GM18517 (cell line): ENCODE data around the gene RALA.

Experiments used
- ATAC-seq: cut with Tn5 transposase; IDR thresholded peaks from one replicate; pipeline ENCODE4 v1.9.1; 2021; ENCODE audit warnings: mild to moderate bottlenecking, moderate library complexity; ENCODE audit not compliant: unreplicated experiment

RALA gene

DNA sequence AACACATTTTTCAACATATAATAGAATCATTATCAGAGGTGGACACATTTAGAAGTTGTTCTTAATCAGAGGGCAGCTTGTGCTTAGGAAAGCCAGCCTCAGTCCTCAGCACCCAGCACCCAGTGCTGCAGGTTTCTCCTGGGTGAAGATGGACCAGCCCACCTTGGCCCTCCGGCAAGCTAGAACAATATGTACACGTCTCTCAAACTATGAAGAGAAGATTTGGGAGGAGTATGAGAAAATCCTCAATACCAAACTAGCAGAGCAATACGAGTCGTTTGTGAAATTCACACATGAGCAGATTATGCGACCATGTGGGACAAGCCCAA, 13.5 kb upstream of the RALA start:
- no peak for ATAC-seq

DNA sequence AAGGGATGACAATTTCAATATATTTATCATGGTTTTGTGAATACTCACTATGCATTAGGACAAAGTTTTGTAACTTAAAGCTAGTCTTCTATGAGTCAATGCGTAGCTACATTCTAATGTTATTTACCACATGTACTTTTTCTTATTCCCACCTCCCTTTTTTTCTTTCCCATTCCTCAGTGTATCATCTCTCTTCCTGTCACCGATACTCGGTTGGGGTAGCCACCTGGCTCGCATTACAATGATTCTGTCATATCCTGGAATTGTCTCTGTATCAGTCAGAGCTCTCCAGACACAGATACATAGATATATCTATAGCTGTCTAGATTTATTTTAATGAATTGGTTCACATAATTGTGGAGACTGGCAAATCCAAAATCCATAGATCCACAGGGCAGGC, 9.8 kb upstream of the RALA start:
- ATAC-seq, result no peak

DNA sequence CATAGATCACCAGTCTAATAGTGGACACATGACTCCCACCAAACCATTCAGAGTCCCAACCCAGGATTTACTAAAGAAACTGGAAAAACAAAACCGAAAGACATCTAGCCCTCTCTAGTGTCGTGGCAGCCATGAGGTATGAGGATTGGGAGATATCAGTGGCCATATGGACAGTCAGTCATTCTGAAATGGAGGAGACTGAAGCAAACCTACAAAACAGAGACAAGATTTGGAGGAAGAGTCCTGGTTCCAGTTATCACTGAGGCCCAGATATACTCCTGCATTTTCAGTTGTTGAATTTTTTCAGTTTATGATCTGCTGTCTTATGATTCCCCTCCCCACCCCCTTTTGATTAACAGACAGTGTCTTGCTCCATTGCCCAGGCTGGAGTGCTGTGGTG, 9.1 kb upstream of the RALA start:
- ATAC-seq, result no peak

DNA sequence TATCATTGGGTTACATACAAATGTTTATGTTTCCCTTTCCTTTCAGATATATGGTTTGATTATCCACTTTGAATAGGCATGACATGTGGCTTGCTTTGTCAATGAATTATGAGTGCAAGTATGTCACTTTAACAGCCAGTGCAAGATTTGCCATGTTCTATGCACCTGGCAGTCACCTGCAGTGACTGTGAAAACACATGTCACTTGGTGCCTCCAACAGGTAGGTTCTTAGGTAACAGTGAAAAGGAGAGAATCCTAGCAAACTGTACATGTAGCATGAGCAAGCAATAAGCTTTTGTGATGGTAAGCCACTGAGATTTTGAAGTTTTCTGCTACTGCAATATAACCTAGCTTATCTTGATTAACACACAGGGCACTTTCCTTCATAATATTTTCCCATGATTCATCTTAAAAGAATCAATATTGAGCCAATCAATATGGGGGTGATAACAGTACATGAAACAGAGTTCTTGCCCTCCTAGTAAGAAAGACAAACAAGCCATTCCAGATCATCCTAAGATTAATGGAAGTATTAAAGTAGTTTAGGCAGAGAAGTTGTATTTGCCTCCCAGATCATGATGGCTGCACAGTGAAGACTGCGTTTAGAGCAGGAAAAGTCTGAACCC, 7.9 kb upstream of the RALA start:
- no peak for ATAC-seq

DNA sequence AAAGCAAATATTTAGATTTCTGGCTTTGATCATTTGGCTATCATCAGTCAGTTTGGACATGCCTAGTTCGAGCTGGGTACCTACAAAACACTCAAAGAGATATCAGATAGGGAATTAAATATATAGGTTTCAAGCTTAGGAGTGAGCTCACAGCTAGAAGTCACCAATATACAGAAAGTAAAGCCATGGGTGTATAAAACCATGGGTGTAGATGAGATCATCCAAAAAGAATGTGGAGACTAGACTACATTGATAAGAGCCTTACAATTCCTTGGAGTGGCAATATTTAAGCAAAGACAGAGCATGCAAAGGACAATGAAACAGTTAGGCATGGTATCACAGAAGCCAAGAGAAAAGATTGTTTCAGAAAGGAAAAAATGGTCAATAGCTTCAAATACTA, 7.2 kb upstream of the RALA start:
- no peak for ATAC-seq

DNA sequence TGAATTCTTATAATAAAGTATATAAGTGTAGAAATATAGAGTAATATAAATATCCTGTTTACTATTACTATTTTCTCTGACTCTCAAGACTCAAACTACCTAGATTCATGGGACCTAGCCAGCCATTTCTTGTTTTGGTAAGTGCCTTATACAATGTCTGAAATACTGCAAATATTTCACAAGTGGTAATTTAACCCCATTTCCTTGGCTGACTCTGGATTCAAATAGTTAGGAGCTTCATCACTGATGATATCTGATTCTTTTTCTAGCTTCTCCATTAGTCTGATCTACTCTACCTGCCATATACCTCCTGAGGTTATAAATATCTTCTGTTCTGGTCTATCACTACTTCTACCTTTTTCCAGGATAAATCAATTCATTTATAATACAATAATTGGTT, 6.4 kb upstream of the RALA start:
- no peak for ATAC-seq

DNA sequence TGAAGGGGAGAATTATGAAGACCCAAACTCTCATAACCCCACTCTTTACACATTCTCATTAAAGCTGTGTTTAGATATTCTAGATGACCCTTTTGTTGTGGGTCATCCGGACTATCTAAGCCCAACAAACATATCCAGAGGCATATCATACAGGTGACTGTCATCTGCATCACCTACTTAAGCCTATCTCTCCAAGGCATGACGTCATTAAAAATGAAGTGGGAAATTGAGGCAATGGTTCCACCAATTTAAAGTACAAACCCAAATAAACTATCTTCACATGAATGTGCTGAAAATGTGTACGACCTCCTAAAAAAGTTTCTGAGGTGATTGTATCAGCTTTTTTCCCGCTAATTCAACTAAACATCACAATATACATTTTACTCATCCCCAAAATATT, 4.5 kb upstream of the RALA start:
- no peak for ATAC-seq

DNA sequence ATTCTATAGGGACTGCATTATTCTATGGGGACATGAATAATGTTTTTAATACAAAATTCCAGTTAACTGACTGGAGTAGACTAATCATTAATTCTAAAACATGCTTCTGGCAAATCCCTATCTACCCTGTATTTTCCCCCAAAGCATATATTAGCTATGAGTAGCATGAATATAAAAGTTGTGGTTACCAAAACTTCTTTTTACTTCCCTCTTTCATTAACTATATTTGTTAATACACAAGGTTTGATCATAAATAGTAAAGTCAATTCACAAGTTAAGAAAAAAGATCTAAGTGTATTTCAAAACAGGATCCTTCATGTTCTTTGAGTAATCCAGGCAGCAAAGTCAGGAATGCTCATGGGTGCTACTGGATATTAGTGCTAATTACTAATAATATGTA, 2.9 kb upstream of the RALA start:
- ATAC-seq, result no peak

DNA sequence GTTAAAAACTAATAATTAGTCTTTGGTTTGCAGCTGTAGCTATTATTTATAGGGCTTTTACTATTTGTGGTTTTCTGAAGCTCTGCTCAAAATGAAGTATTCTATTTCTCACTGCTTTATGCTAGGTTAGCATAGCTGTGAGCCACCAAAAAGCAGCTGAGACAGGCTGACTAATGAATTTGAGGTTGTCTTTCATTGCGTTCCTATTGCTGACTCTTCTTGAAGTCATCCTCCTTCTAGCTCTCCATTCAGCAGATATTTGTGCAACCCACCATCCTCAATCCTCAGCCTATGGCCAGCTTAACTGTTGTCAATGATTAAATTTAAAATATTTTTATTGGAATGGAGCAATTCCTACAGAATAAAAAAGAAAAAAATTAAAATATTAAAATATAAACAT, 2.1 kb upstream of the RALA start:
- ATAC-seq, result no peak

DNA sequence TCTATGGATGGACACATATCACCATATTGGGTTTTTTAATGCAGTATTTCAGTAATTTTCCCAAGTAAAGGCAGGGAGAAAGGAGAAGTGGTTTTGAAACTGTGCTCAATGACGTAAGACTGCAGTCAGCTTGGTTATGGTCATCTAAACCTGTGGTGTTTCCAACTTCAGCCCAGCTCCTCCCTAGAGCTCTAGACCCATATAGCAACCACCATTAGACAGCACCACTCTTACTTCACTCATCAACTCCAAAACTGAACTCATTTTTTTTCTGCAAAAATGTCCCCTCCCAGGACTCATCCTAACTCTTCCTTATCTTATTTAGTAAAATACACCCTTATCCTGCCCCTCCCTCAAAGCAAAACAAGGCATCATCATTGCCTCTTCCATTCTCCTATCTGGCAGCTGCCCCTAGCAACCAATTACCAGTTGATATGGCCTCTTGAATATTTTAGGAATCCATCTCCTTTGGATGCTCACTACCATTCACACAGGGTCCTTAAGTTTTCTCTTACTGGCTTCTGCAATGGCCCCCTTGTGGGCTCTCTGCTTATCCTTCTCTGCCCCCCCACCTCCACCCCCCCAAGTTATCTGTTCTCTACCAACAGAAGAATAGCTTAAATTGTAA, 1.5 kb upstream of the RALA start:
- ATAC-seq, result no peak

DNA sequence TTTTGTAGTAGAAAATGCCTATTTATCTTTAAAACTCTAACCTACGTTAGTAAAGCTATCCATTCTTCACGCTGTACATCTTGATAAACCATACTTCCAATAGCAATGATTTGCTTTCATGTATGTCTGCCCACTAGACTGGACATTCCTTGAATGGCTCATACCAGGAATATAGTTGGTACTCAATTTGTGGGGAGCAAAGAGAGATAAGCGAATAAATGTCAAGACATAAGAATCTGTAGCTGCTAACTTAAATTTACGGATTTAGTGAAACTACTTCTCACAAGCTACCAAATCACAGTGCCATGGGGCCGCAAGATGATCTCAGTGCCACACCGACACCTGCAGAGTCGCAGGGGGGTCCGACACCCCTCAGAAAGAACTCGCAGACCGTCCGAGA, 763 bp upstream of the RALA start:
- no peak for ATAC-seq

DNA sequence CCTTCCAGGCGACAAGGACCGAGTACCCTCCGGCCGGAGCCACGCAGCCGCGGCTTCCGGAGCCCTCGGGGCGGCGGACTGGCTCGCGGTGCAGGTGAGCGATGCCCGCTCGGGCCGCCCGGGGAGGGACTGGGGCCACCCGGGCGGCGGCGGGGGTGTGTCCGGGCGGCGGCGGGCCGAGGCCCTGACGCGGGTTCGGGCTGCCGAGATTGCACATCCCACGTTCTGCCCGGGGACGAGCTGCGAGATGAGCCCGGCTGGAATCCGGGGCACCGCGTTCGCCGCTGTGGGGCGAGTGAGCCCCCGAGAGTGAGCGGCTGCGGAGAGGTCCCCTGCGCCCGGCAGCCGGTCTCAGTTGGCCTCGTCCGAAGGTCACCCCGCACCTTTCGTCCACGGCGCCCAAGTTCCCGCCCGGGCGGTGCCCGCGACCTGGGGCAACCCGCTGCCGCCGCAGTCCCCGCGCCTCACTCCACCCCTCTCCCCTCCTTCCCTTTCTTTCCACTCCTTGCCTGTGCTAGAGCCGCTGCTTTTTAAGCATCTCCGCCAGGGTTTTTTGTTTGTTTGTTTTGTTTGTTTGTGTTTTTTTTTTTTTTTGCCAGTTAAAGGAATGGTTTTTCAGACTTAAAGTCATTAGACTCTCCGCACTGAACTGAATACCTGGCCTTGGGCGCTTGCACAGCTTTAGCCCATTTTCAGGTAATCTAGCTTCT, 515 bp downstream of the RALA start:
- peak; percentile 43 for ATAC-seq

DNA sequence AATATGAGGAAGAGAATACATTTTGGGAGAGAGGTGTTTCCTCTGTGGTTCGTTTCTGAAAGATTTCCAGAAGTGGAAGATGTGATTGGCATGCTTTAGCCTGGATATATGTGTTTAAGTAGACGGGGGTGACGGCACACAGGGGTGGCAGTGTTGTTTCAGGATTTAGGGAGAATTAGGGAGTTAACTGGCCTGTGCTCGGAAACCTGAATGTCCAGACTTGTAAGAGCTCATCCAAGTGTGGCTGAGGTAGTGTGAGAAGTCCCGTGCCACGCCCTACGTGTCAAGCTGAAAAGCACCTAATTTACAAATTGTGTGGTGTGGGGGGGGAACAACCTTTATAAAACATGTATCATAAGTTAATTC, 1.1 kb downstream of the RALA start:
- no peak for ATAC-seq

DNA sequence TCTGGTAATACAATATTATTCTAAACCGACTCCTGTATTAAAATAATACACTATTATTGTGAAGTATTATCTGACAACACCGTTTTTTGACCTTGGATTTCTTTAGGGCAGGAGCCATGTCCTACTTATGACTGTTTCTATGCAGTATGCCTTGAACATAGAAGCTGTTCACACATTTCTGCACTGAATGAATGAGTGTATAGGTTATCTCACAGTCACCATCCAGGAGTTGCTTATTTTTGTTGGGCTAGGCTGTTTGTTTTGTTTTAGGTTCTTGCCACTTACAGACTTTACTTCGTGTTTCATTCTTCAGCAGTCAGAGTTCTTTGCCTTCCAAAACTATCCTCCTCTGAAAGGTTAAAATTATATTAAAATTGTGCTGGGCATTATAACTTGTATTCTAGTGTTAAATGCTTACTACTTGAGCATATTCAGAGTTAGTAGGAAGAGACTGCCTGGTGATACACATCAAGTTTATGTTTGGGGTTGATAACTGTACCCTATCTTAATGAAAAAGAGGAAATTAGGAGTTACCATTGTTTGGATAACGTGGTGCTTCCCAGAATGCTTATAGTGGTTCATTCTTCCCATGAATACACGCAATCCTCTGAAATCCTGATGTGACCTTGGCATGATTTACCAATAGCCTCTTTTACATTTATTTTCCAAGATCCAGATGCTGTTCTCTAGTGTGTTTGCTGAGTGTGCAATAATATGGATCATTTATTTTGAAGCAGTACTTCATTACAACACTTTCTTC, 1.7 kb downstream of the RALA start:
- no peak for ATAC-seq

DNA sequence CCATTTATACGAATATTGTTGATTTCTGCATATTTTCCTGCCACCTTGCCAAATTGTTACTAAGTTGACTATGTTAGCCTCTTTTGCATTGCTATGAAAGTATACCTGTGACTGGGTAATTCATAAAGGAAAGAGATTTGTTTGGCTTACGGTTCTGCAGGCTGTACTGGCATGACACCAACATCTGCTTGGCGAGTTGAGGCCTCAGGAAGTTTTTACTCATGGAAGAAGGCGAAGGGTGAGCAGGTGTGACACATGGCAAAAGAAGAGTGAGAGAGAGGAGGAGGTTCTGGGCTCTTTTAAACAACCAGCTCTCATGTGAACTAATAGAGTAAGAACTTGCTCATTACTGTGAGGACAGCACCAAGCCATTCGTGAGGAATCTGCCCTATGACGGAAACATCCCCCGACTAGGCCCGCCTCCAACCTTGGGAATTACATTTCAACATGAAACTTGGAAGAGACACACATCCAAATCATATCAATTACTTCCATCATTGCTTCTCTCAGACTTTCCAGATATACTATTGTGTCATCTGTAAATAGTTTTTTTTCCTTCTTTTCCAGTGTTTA, 8.4 kb downstream of the RALA start:
- no peak for ATAC-seq

DNA sequence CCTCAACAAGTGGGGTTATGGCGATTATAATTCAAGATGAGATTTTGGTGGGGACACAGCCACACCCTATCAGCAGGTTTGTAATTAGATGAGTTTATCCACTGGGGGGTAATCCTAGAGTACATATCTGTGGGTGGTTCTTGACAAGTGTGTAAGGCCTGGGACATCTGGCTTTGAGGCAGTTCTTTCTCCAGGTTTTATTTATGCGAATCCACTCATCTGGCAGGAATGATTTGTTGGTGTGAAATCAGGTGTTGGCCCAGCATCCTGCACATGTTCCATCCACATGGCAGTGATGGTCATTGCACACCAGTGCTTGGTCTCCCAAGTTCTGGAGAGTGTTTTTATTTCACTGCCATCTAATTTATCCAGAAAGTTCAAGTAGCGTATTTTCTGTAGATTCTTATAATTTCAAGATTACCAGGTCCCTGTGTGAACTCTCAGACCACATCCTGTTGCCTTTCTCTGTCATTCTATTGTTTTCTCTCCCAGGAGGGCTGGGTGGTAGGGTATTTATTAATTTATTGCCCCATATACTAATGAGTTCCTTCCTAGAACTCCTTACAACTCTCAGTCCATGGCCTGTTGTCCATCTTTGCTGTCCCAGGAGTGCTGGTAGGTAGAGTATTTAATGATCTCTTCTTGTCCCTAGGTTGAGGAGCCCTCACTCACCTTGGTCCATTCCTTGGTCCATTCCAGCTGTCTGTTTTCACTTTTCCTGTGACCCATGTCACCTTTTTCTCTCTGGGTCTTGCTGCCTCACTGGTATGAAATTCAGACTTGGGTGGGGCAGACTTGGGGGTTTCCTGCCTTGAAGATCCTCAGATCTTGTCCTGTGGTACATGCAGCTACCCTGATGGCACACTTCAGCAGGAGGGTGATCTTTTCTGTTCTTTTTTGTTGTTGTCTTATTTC, 10.4 kb downstream of the RALA start:
- ATAC-seq, result peak; percentile 71

DNA sequence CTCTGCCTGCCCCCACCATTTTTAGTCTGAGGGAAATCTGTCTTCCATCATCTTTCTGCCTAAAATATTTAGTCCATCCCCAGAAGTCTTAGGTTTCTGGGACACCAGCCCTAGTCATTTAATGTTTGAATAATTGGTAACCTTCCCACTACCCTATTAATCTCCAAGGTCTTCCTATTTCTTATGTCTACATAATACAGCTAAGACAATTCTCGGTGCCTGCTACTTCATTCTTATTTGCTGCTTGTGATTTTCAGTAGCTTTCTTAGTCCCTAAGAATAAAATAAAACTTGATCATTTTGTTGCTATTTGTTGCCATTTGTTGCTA, 11.1 kb downstream of the RALA start:
- ATAC-seq, result no peak

DNA sequence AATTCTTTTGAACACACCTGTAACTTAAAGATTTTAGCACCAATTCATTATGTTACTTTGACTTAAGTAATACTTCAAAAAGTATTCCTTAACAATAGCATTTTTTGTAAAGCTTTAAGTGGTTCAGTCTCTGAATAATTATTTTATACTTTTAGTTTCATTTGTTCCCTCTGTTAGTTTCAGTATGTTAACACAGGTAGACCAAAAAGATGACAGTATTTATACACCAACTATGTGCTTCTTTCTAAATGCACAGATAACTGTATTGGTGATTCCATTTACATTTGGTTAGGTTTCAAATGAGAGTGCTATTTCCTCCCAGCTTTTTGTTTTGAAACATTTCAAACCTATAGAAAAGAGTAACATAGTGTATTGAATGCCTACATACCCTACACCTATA, 14.0 kb downstream of the RALA start:
- no peak for ATAC-seq

DNA sequence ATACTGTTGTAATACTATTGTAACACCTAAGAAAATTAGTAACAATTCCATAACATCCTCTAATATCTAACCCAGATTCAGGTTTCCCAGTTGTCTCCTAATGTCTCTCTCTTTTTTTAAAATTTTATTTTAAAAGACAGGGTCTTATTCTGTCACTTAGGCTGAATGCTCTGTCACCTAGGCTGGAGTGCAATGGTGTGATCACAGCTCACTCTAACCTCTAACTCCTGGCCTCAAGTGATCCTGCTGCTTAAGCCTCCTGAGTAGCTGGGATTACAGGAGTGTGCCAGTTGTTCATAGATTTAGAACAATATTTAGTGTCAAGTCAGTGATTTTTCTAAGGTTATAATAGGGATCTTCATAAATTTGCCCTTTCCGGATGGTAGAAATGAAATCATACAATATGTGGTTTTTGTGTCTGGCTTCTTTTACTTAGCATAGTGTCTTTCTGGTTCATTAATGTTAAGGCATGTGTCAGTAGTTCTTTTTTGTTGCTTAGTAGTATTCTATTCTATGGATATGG, 14.7 kb downstream of the RALA start:
- ATAC-seq, result no peak

DNA sequence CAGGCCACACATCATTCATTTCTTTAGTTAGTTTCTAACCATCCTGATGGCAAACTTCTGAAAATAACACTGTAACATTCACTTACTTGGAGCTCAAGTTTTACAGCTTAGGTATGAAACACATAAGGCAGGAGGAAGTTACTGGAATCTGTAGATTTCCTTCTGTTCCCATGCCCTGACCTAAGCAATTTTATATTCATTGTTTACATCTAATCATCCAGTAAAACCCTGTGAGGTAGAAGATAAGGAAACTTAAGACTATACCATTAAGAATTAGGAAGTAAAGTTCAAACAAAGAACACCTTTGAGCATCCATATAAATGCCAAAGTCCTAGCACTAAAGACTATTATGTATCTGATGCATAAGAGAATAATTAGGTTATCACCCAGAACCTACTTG, 19.5 kb downstream of the RALA start:
- ATAC-seq, result no peak

DNA sequence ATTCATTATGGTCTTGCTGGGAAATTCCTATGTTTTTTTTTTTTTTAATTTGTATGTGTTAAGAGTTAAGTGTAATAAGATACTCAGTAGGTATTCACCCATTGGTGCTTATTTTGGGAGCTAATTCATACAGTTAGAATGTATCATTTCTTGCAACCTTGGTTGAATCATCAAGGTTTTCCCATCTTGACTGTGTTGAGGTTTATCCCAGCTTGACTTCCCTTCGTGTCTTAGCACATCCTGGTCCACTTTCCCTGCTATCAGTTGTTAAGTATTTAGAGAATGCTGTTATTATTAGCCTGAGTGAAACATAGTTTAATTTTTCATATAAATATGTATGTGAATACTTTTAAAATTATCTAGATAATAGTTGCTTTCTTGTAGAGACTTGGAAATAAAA, 20.8 kb downstream of the RALA start:
- ATAC-seq, result no peak
